Measurements from ENCODE around the gene RAD50.
"Not testable (repeated sequence)": the region's sequence is repeated elsewhere in the genome, so short reads cannot be mapped to it uniquely, and the experiment has no call there.

Gene RAD50

DNA sequence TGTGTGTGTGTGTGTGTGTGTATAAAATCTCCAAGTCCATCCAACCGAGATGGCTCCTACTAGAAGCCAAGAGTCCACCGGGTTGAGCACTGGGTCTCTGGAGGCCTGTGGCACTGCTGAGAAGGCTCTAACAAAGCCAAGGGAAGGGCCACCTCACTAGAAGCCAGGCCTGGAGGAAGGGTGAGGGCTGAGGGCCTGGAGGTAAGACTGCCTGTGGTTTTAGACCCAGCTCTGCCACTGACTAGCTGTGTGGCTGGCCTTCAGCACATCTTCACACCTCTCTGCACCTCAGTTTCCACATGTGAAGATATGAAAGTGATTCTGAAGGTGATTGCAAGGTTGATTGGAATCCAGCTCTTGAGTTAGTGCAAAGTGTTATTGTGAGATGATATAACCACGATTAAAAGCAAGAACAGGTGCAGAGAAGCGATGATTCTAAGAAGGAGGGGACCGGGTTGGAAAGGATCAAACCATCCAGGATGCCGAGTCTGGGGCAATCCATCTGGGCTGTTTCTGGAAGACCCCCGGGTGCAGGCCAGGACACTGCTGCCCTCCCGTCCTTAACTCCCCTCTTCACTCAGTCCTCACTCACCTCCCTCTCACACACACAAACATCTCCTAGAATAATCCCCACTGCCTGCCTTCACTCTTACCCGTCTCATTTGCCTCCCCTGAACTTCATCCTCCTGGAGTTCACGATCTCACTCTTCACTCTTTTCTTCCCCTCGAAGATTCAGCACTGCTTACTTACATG lies 119.3 kb downstream of the RAD50 start:
- no peak for DNase-seq (ENCODE audit: low read depth)

DNA sequence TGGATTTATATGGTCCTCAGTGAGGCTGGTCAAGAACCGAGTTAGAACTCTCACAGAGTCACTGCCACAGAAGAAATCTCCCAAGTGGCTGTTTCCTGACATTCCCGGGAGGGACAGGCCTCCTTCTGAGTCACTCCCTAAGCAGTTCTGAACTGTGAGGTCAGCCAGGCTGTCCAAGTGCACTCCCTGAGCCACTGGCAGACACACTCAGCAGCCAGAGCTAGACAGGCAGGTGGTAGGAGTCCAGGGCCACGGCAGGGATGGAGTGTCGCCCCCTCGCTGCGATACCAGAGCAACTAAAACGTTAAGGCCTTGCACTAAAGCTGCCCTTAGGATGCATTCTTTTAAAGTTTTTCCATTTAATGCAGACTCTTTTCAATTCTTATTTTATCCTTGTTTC lies 120.4 kb downstream of the RAD50 start:
- no peak for DNase-seq (ENCODE audit: low read depth)

DNA sequence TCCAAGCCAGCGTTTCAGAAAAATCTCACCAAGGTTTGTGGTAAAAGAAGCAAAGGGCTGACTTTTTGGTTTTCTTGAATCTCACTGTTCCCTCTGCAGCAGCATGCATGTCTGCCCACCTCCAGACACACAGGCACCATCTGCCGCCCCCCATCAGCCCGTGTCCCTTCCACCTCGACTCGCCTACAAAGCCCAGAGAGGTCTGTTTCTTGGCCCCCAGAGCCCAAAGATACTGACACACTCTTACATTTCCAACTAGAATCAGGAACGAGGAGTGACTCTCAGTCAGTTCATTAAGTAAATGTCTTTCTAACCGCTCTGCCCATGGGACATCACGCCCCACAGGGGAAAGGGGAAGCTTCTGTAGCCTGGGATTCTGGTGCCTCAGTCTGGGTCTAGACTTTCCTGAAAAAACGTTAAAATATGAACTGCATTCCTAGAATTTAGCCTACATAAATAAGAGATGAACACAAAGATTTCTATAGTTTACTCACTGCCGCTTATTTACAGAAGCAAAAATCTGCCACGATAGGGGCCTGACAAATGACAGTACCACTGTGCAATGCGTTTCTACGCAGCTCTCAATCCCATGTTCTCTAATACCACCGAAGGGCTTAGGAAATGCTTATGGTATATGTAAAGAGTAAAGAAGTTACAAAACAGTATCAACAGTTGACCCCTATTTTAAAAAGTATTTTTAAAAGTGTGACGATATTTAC lies 121.1 kb downstream of the RAD50 start:
- no peak for DNase-seq (ENCODE audit: low read depth)

DNA sequence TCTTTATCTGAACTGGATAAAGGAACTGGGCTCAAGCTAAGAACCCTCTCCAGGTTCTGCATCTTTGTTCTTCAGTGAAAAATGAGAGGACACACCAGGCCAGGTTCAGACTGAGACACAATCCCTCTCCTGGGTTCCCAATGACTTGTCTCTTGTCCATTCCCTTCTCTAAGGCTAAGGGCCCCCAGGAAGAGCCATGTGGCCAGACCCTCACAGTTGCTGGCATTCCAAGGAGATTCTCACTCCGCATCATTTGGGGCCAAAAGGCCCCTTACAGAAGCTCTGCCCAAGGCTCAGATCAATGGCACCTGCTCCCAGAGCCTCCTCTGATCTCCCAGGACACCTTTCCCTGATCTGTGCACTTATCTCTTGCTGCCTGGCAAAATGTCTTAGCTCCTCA lies 122.0 kb downstream of the RAD50 start:
- no peak for DNase-seq (ENCODE audit: low read depth)

DNA sequence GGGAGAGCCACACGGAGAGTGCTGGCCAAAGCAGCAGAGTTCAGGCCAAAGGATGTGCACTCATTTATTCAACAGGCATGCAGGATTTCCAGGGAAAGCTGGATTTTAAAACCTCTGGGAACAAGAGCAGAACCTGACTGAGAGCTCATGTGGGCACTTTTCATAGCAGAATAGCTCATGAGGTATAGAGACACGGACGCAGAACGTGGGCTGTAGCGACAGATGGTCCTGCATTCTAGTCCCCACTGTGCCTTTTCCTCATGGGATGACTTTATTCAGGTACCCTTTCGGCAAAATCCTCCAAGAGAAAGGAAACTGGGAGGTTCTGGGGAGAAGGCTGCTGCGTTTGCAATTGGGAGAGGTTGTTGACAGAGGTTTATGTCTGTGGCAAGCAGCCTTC lies 122.4 kb downstream of the RAD50 start:
- DNase-seq (ENCODE audit: low read depth) = no peak

DNA sequence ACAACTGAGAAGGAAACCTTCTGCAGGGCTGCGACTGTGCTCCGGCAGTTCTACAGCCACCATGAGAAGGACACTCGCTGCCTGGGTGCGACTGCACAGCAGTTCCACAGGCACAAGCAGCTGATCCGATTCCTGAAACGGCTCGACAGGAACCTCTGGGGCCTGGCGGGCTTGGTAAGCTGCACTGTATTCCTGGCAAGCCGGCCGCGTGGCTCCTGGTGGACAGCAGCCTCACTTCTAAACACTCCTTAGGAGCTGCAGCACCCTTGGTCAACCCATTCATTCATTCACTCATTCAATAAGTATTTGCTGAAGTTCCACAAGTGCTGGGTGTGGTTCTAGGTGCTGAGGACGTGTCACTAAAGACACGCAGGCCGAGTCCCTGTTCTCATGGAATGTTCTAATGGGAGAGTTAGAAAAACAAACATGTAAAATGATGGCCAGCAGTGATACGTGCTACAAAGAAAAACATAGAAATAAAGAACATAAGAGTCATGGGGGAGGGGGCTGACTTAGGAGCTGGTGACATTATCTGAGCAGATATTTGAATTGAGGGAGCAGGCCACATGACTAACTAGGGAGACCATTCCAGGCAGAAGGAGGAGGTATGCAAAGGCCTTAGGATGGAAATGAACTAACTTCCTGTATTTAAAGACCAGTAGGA lies 123.1 kb downstream of the RAD50 start:
- no peak for DNase-seq (ENCODE audit: low read depth)

DNA sequence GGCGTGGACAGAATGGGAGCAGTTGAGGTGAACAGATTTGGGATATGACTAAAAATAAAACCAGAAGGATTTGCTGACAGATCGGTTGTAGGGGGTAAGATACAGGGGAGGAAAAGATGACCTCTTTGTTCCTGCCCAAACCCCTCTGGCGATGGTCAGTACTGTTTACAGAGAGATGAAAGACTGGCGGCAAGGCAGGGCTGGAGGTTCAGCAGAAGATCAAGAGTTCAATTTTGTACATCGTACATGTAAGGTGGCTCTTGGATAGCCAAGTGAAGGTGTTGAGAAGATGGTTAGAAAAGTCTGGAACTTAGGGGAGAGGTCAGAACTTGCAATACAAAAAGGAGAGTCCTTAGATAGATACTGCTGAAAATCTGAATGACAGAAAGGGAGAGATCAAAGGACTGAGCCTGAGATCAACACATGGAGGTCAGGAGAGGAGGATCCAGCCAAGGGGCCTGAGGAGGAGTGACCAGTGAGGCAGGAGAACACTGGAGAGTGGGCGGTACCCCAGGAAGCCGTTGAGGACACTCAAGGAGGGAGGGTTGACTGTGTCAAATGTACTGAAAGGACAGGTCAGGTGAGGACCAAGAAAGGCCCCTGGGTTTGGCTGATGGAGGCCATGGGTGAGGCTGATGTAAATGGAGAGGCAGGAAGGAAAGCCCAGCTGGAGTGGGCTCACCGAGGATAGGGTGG lies 124.2 kb downstream of the RAD50 start:
- DNase-seq (ENCODE audit: low read depth) = no peak

DNA sequence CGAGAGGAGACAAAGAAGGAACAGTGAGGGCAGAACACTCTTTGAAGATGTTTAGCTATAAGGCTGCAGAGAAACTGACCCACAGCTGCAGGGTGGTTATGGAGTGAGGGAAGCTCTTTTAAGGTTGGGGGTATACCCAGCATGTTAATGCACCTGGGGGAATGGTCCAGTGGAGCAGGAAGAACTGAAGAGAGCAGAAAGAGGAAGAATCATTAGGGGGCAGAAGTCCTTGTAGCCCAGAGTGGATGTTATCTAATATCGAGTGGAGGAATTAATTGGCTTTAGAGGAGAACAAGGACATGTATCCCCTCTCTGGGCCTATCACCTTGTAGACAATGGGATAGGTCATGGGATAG lies 124.7 kb downstream of the RAD50 start:
- no peak for DNase-seq (ENCODE audit: low read depth)

DNA sequence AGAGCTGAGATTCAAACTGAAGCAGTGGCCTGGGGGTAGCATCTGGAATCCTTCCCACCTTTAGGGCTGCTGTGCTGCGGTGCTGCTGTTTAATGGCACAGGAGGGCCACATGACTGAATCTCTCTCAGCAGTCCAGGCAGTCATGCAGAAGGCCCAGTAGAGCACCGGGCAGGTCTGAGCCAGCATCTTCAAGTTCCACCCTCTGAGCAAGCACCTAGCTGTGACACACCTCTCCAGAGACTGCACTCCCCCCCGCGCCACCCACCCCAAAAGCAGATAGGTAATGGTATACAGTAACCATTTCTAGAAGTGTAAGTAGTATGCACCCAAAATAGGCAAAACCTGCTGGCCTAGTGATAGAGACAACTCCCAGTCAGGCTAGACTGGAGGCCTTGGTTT lies 125.2 kb downstream of the RAD50 start:
- DNase-seq (ENCODE audit: low read depth) = no peak

DNA sequence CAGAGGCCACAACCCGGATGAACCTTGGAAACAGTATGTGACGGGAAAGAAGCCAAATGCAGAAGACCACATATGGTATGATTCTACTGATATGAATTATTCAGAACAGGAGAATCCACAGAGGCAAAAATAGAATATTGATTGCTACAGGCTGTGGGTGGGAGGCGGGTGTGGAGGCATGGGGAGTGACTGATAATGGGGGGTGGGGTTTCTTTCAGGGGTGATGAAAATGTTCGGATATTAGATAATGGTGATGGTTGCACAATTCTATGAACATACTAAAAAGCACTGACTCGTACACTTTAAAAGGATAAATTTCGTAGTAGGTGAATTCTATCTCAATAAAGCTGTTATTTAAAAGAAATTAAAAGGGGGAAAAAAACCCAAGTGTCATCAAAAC lies 127.7 kb downstream of the RAD50 start:
- no peak for DNase-seq (ENCODE audit: low read depth)

DNA sequence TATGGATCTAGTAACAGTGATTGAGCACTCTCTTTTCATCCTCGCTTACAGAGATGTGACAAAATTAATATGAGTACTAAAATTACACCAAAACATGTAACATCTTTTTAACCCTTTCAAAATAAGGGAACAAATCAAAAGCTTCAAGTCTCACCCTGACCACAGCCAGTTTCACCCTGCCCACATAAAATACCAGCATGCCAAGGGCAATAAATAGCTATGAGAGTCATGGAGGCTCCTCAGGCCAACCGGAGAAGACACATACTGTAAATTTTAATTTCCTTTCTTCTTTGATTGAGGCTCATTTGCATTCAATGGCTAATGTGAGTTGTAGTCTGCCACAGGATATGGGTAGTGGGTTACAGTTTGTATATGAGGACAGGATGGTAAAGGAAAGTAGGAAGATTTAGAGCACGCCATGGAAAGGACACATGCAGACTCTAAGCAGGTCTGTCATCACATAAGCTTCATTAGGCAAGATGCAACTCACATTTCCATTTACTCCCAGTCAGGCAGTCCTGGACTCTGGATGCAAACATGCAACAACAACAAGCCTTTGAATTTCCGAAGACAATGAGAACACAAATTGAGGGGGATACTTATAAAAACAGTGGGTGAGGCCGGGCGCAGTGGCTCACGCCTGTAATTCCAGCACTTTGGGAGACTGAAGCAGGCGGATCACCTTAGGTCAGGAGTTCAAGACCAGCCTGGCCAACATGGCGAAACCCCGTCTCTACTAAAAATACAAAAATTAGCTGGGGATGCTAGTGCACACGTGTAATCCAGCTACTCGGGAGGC lies 128.3 kb downstream of the RAD50 start:
- no peak for DNase-seq (ENCODE audit: low read depth)

DNA sequence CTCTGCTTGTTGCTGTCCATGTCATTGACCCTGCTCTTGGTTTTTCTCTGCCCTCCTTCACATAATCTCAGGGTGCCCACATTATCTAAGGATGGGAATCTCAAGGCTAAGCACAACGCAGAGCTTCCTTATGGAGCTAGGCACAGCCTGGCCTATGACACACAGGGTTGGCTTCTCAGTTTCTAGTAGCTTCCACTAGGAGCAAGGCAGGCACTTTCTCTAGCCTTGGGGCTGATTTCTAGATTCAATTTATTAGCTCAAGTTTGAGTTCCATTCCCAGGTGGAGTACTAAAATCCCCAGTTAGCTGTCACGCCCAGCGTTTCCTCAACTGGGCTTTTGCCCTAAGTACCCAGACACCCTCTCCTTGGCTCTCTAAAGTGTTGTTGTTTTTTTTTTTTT lies 129.4 kb downstream of the RAD50 start:
- no peak for DNase-seq (ENCODE audit: low read depth)

DNA sequence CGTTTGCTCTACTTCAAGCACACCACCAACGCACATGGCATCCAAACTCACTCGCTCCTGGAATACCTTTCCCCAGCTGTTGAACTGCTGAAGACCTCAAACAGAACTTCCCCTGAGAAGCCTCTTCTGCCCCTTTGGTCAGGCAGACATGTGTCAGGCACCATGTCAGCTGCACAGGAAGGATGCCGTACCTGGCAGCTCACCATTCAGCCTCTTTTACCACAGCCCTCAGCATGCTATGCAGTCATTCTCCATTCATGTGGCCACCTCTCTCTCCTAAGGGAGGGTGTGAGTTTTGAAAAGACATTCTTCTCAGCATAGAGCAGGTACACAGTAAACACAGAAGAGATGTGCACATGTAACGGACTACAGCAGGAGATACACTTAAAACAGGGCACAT lies 131.2 kb downstream of the RAD50 start:
- no peak for DNase-seq (ENCODE audit: low read depth)

DNA sequence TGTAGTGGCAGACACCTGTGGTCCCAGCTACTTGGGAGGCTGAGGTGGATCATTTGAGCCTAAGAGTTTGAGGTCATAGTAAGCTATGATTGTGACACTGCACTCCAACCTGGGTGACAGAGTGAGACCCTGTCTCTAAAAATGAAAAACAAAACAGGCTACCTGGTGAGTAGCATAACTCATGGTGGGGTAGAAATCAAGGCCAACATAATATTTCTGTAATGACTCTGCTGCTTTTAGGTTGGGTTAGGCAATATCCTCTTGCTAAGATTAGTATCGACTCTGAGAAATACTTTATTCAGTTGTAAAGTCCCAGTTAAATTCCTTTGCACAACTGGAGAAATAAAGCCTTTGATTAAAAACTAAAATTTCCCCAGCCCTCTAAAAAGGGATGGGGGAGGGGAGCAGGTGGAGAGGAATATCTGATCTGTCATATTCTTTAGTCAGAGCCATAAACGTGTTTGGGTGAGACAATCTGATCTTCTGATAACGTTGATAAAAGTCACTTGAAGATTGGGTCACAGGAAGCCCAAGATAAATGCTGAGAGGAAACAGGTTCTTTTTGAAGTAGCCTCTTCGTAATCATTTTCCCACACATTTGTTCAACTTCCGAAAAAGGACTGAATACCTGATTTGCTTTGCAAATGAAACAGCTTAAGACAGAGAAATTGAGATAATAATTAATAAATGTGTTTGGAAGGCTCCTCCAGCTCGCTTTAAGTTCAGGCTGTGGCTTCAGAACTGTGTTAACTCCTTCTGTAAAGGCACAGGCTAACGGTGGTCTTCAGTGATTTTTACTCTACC lies 132.0 kb downstream of the RAD50 start:
- DNase-seq (ENCODE audit: low read depth) = no peak

DNA sequence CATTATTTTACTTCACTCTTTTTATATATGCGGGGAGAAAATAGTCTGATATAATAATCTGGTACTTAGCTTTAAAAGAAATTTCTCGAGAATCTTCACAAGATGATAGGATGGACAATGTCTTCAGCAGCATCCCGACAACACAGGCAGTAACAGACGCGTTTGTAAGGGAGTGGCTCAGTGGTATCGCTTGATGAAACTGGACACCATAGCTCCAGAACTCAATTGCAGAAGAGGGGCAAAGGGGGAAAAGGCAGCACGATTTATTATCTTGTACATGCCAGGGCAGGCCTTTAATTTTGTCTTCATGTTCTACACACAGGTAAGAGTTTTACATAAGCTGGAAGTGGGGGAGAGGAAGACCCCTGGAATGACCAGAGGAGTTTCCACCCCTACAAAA lies 132.7 kb downstream of the RAD50 start:
- no peak for DNase-seq (ENCODE audit: low read depth)

DNA sequence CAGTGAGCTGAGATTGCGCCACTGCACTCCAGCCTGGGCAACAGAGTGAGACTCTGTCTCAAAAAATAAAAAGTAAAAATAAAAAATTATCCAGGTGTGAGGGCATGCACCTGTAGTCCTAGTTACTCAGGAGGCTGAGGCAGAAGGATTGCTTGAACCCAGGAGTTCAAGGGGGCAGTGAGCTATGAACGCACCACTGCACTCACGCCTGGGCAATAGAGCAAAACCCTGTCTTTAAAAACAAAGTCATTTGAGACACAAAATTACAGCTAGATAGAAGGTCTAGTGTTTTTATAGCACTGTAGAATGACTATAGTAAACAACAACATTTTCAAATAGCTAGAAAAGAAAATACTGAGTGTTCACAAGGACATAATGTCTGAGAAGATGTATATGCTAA lies 133.4 kb downstream of the RAD50 start:
- no peak for DNase-seq (ENCODE audit: low read depth)

DNA sequence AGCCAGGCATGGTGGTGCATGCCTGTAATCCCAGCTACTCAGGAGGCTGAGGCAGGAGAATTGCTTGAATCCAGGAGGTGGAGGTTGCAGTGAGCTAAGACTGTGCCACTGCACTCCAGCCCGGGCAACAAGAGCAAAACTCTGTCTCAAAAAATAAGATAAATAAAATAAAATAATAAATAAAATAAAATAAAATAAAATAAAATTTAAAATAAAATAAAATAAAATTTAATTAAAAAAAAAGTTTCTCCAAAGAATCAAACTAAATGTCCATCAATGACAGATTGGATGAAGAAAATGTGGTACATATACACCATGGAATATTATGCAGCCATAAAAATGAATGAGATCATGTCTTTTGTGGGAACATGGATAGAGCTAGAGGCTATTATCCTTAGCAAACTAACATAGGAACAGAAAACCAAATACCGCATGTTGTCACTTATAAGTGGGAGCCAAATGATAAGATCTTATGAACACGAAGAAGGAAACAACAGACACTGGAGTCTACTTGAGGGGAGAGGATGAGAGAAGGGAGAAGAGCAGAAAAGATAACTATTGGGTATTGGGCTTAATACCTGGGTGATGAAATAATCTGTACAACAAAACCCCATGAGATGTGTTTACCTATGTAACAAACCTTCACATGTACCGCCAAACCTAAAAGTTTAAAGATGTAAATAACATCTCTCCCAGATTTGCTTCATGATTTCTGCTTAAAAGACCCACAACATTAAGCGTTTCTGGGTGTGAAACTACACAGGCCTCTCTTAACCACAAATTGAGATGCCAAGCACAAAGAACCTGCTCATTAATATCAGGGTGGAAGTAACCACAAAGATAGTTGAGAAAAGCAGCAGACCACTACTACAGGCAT lies 135.2 kb downstream of the RAD50 start:
- not testable (repeated sequence) for DNase-seq (ENCODE audit: low read depth)

DNA sequence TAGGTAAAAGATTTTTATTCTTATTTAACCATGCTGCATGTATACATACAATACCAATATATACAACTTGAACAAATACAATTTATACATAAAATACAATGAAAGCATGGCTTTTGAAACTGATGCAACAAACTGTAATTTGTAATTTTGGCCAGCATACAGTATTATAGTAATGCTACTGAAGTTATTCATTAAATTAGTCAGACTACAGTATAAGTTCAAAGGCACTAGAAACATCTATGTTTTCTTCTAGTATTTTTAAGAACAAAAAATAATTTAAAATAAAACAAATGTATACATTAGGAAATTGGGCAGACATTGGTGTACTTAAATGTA lies 135.8 kb downstream of the RAD50 start:
- DNase-seq (ENCODE audit: low read depth) = no peak
